Stimulated activated CD4-positive, alpha-beta T cell treated with anti-CD3 and anti-CD28 coated beads, Interleukin-15, amount 100 ng/mL, for 24 hours (primary cell): ENCODE data around the gene ABI2.
"Not testable (repeated sequence)": the region's sequence is repeated elsewhere in the genome, so short reads cannot be mapped to it uniquely, and the experiment has no call there.

Experiments used
- DNase-seq: peaks from one replicate; pipeline ENCODE4 v3.0.0-alpha.2; 2020

The ABI2 gene

GRCh38 chr2:203327901-203328759 lies at the start of gene ABI2:
ABI2 (plus strand) TSS chr2:203328394; CDS start chr2:203328515, 121 bp downstream.
- DNase-seq: peak; percentile 85

GRCh38 chr2:203279288-203279687 lies 48.9 kb upstream of the ABI2 start:
- DNase-seq: no peak

GRCh38 chr2:203280428-203281064 lies 47.6 kb upstream of the ABI2 start:
- no peak for DNase-seq

GRCh38 chr2:203282101-203282500 lies 46.1 kb upstream of the ABI2 start:
- no peak for DNase-seq

GRCh38 chr2:203286532-203286931 lies 41.7 kb upstream of the ABI2 start:
- no peak for DNase-seq

GRCh38 chr2:203301667-203302066 lies 26.5 kb upstream of the ABI2 start:
- no peak for DNase-seq

GRCh38 chr2:203302586-203302985 lies 25.6 kb upstream of the ABI2 start:
- DNase-seq: not testable (repeated sequence)

- DNase-seq: no peak
These were observed 17.3 kb upstream of the ABI2 start for GRCh38 chr2:203310688-203311436.

- no peak for DNase-seq
These were observed 1.8 kb upstream of the ABI2 start for GRCh38 chr2:203326356-203326755.

GRCh38 chr2:203327582-203327900 lies 653 bp upstream of the ABI2 start:
- DNase-seq: peak; percentile 9

GRCh38 chr2:203328760-203329540 lies 756 bp downstream of the ABI2 start:
- peak; percentile 72 for DNase-seq

GRCh38 chr2:203330434-203330833 lies 2.2 kb downstream of the ABI2 start:
- DNase-seq: no peak

- no peak for DNase-seq
These were observed 10.1 kb downstream of the ABI2 start for GRCh38 chr2:203338322-203338721.

GRCh38 chr2:203340791-203341487 lies 12.7 kb downstream of the ABI2 start:
- no peak for DNase-seq

- no peak for DNase-seq
These were observed 13.6 kb downstream of the ABI2 start for GRCh38 chr2:203341741-203342310.

GRCh38 chr2:203342374-203342773 lies 14.2 kb downstream of the ABI2 start:
- DNase-seq: not testable (repeated sequence)

GRCh38 chr2:203344667-203345066 lies 16.5 kb downstream of the ABI2 start:
- no peak for DNase-seq

GRCh38 chr2:203346612-203347011 lies 18.4 kb downstream of the ABI2 start:
- DNase-seq: no peak

- DNase-seq: no peak
These were observed 19.2 kb downstream of the ABI2 start for GRCh38 chr2:203347375-203347774.

- no peak for DNase-seq
These were observed 24.5 kb downstream of the ABI2 start for GRCh38 chr2:203352604-203353255.

- DNase-seq: no peak
These were observed 26.8 kb downstream of the ABI2 start for GRCh38 chr2:203354966-203355365.
